ENCODE results near the gene MBD5. TPM values are rescaled to one million over a fixed set of nuclear protein-coding genes. Genes with fewer than 3 reads are reported as not detected.

The MBD5 gene
- polyA plus RNA-seq, 2 of the 4 experiments (the other 2 are of a cell fraction): 5.4 to 24.1 TPM

- H3K4me2 ChIP-seq: peak overlapping the region; percentile 60
- DNase-seq (ENCODE audit: low read depth in 1 of 2, low spot score in 1 of 2) (peak in 1 of 2 experiments; percentile 25), FAIRE-seq (no peak), ATAC-seq (peak; percentile 85 to 88)
- WGBS (ENCODE audit: missing lambda C conversion rate): 54% methylated on average over 5 of the region's 5 CpGs
- peaks cover 21% of the 10 kb centered on the region for H3K4me1 ChIP-seq
- POLR2A ChIA-PET: no interaction called here
- TF ChIP-seq CHD2 (IDR thresholded peaks at IDR 0.05; ENCODE audit: low read length, partially characterized antibody) (no peak), ZFP36 (IDR thresholded peaks at IDR 0.05; ENCODE audit: borderline replicate concordance, partially characterized antibody) (no peak), MAFK (IDR thresholded peaks at IDR 0.05; ENCODE audit: partially characterized antibody) (peak; percentile 8)
- H3K4me3 ChIP-seq: no peak overlapping the region
- CTCF ChIA-PET: no interaction called here
- H3K27ac ChIP-seq: peak overlapping the region in 1 of 2 experiments; percentile 76; a peak in 3 of 6 replicates
- H3K9me3 ChIP-seq: peaks cover 16% of the 10 kb centered on the region; the same call in 2 of the 3 replicates
Observed at GRCh38 chr2:148244593-148245292, 223.9 kb downstream of the MBD5 start.

GRCh38 chr2:148251993-148252392 lies 231.1 kb downstream of the MBD5 start:
- ATAC-seq (no peak), DNase-seq (ENCODE audit: low read depth in 1 of 2, low spot score in 1 of 2) (no peak), FAIRE-seq (no peak)
- no peak overlapping the region for H3K27ac ChIP-seq
- no peaks in the 10 kb centered on the region for H3K4me1 ChIP-seq
- 88% methylated on average over 5 of the region's 5 CpGs for WGBS (ENCODE audit: missing lambda C conversion rate)
- no peak overlapping the region for H3K4me2 ChIP-seq
- H3K4me3 ChIP-seq: no peak overlapping the region
- H3K9me3 ChIP-seq: peaks cover 14% of the 10 kb centered on the region
- TF ChIP-seq BHLHE40 (IDR thresholded peaks at IDR 0.05; ENCODE audit: low read depth, low read length): no peak
- no peak for TF ChIP-seq BCL3 (IDR thresholded peaks at IDR 0.05)
- TF ChIP-seq KDM1A (IDR thresholded peaks at IDR 0.05; ENCODE audit: low read depth): no peak
- TF ChIP-seq JUNB (IDR thresholded peaks at IDR 0.05): no peak
- no peak for TF ChIP-seq SMC3 (IDR thresholded peaks at IDR 0.05)
- TF ChIP-seq ELK1 (IDR thresholded peaks at IDR 0.05; ENCODE audit: low read depth, low read length): no peak
- TF ChIP-seq CBX2 (IDR thresholded peaks at IDR 0.05; ENCODE audit: borderline replicate concordance, low read depth): no peak
- TF ChIP-seq HMGXB4 (CRISPR knock-in tag; IDR thresholded peaks at IDR 0.05; ENCODE audit: borderline replicate concordance): no peak
- no peak for TF ChIP-seq MAX (IDR thresholded peaks at IDR 0.05)
- no peak for TF ChIP-seq E2F6 (IDR thresholded peaks at IDR 0.05; ENCODE audit: borderline replicate concordance, low read depth)
- no peak for TF ChIP-seq NPAS2 (CRISPR knock-in tag; IDR thresholded peaks at IDR 0.05; ENCODE audit: borderline replicate concordance)
- TF ChIP-seq PBX3 (IDR thresholded peaks at IDR 0.05): no peak
- TF ChIP-seq USF2 (IDR thresholded peaks at IDR 0.05): no peak
- no peak for TF ChIP-seq RARB (CRISPR knock-in tag; IDR thresholded peaks at IDR 0.05)
- ChIA-PET POLR2A (no interaction called here), CTCF (no interaction called here)

Data from A549 (cell line).